Gastroesophageal sphincter (tissue), 3 donors: ENCODE results near the gene SLCO3A1.

Experiments
- CTCF ChIP-seq, 4 experiments: fragments of 200-600 bp in 2 of 4; fragments of 450-650 bp in 2 of 4; sonication (generic) in 1 of 4; IDR thresholded peaks; one replicate each; pipeline ENCODE4 v1.5.1; 2017 to 2019; ENCODE audit warnings: antibody characterized with exemption in 4 of 4, mild to moderate bottlenecking in 2 of 4, moderate library complexity in 2 of 4
- EP300 ChIP-seq: sonication (generic); formaldehyde crosslinking; IDR thresholded peaks from one replicate; pipeline ENCODE4 v1.6.1; 2017; ENCODE audit warnings: antibody characterized with exemption, mild to moderate bottlenecking
- POLR2A ChIP-seq, 2 donors: fragments of 450-650 bp; IDR thresholded peaks; one replicate each; pipeline ENCODE4 v1.6.1; 2017; ENCODE audit warnings: antibody characterized with exemption in 2 of 2, mild to moderate bottlenecking in 2 of 2, moderate library complexity in 1 of 2
- POLR2AphosphoS5 ChIP-seq: sonication (generic); formaldehyde crosslinking; IDR thresholded peaks from one replicate; pipeline ENCODE4 v1.6.1; 2017; ENCODE audit warnings: antibody characterized with exemption

DNA sequence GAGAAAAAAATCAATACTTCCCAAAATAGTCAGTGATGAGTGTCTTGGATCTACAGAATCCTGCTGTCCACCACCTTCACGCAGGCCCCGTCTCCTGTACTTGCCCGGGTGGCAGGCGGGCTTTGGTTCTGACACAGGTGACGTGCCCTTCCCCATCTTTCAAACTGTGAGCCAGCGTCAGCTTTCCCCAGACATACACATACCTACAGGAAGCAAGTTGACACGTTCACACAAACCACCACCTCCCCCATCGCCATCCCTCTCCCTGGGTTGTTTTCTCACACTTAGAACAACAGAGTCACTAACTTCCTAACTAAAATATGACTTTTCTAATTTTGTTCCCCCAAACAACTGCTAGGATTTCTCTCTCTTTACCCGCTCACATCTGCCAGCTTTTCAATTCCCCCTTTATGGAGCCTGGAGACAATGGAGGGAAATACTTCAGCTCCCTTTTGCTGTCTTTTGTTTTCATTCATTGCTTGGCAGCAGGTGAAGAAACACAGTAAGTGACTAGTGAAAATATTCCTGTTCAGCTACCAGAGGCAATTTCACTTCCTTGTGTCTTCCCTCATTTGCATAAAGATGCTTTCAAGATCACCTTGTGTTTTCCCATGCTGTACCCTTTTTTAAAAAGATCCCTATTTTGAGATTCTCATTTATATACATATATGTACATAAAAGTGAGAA, 248.3 kb downstream of the SLCO3A1 start:
- no peak for TF ChIP-seq CTCF (IDR thresholded peaks at IDR 0.05)
- TF ChIP-seq POLR2A (IDR thresholded peaks at IDR 0.05): no peak
- no peak for TF ChIP-seq EP300
- no peak for TF ChIP-seq POLR2AphosphoS5
